T-cell (primary cell): ENCODE results near the gene KIAA0319L. TPM values are rescaled to one million over a fixed set of nuclear protein-coding genes. Genes with fewer than 3 reads are reported as not detected.
A peak's percentile ranks its signal among the peaks of the same experiment; 100 is the strongest.
"Not testable (repeated sequence)": the region's sequence is repeated elsewhere in the genome, so short reads cannot be mapped to it uniquely, and the experiment has no call there.

Experiments
- ATAC-seq, 4 experiments: fragments of 200-7000 bp in 3 of 4; fragments of 150-1000 bp in 1 of 4; cut with Tn5 transposase; replicated peaks in 1 of 4; 1 replicate in 3 of 4; 2 replicates in 1 of 4; pipeline ENCODE4 v1.10.0; 2021; ENCODE audit warnings: moderate library complexity in 3 of 4, mild to moderate bottlenecking in 2 of 4, moderate number of reproducible peaks in 1 of 4
- CTCF ChIA-PET, 2 donors: fragments of 300-600 bp; sonication (Branson Sonifier 250); formaldehyde crosslinking; loops; one replicate each; lab custom pipeline; 2022; ENCODE audit warnings: antibody characterized with exemption in 2 of 2; lab: Charles Lee
- POLR2A ChIA-PET, 2 donors: fragments of 300-600 bp; sonication (Branson Sonifier 250); formaldehyde crosslinking; loops; one replicate each; lab custom pipeline; 2022; ENCODE audit warnings: antibody characterized with exemption in 2 of 2; lab: Charles Lee
- DNase-seq, 35 experiments: peaks; one replicate each; pipeline versions ENCODE4 v3.0.0 to v3.0.0-alpha.2; 2013 to 2023
- H3K27ac ChIP-seq: one replicate; pipeline ENCODE4 v1.5.1; 2013; ENCODE audit warnings: low read length
- H3K27me3 ChIP-seq, 2 experiments: replicated peaks in 1 of 2; 1 replicate in 1 of 2; 2 replicates in 1 of 2; pipeline versions ENCODE4 v1.6.1 to v1.7.0; 2013; ENCODE audit warnings: low read length in 1 of 2, mixed read lengths in 1 of 2; ENCODE audit not compliant: control insufficient read depth in 2 of 2, insufficient read depth in 2 of 2; ENCODE audit errors: extremely low read depth in 1 of 2
- H3K36me3 ChIP-seq, 2 donors: 1 replicate in 1 of 2; 2 replicates in 1 of 2; pipeline versions ENCODE4 v1.6.1 to v1.7.0; 2013; ENCODE audit warnings: low read length in 1 of 2; ENCODE audit not compliant: control insufficient read depth in 2 of 2, insufficient read depth in 1 of 2; ENCODE audit errors: extremely low read depth in 1 of 2
- H3K4me1 ChIP-seq, 2 experiments: 1 replicate in 1 of 2; 2 replicates in 1 of 2; pipeline versions ENCODE4 v1.6.1 to v1.7.0; 2013; ENCODE audit warnings: low read length in 2 of 2, mixed read lengths in 1 of 2; ENCODE audit not compliant: insufficient read depth in 2 of 2, control insufficient read depth in 1 of 2; ENCODE audit errors: extremely low read depth in 1 of 2
- H3K4me3 ChIP-seq, 2 donors: 1 replicate in 1 of 2; 2 replicates in 1 of 2; pipeline versions ENCODE4 v1.5.1 to v1.7.0; 2013; ENCODE audit warnings: mild to moderate bottlenecking in 2 of 2, low read length in 1 of 2, moderate library complexity in 1 of 2; ENCODE audit not compliant: control insufficient read depth in 1 of 2; ENCODE audit errors: extremely low read depth in 1 of 2
- H3K9me3 ChIP-seq: 2 replicates; pipeline ENCODE4 v1.7.0; 2013
- H3K27ac Mint-ChIP-seq, 2 donors: one replicate each; pipeline ENCODE4 v1.8.0; 2020 to 2021; ENCODE audit warnings: mild to moderate bottlenecking in 2 of 2, mixed read lengths in 2 of 2
- H3K27me3 Mint-ChIP-seq, 2 donors: one replicate each; pipeline ENCODE4 v1.8.0; 2021 to 2022; ENCODE audit warnings: mixed read lengths in 2 of 2
- H3K36me3 Mint-ChIP-seq: one replicate; pipeline ENCODE4 v1.8.0; 2021; ENCODE audit warnings: mixed read lengths
- H3K4me1 Mint-ChIP-seq, 3 donors: one replicate each; pipeline ENCODE4 v1.8.0; 2020 to 2022; ENCODE audit warnings: mixed read lengths in 3 of 3, mild to moderate bottlenecking in 1 of 3
- H3K4me3 Mint-ChIP-seq, 3 donors: one replicate each; pipeline ENCODE4 v1.8.0; 2020 to 2022; ENCODE audit warnings: mild to moderate bottlenecking in 3 of 3, mixed read lengths in 3 of 3, moderate library complexity in 3 of 3
- H3K9me3 Mint-ChIP-seq, 3 donors: one replicate each; pipeline ENCODE4 v1.8.0; 2020 to 2022; ENCODE audit warnings: mixed read lengths in 3 of 3
- WGBS: methylation state at CpG from one replicate; pipeline ENCODE4 v1.1.5; 2013; ENCODE audit warnings: missing lambda C conversion rate; ENCODE audit not compliant: insufficient coverage; 5-methylcytosine and 5-hydroxymethylcytosine counted together
- total RNA-seq, 35 experiments: library from RNA in 6 of 35; stranded (reverse) in 6 of 35; fragments of 120-200 nt in 1 of 35; gene quantifications; one replicate each; pipeline versions ENCODE4 v1.2.1 to v1.2.4 and lab custom pipeline; 2013 to 2026

The KIAA0319L gene
- total RNA-seq, 5 donors from 2014 or later (not counting 1 experiment from before 2014, with no cell fraction given) = 60.8 to 73.7 (median 63.7) TPM

DNA sequence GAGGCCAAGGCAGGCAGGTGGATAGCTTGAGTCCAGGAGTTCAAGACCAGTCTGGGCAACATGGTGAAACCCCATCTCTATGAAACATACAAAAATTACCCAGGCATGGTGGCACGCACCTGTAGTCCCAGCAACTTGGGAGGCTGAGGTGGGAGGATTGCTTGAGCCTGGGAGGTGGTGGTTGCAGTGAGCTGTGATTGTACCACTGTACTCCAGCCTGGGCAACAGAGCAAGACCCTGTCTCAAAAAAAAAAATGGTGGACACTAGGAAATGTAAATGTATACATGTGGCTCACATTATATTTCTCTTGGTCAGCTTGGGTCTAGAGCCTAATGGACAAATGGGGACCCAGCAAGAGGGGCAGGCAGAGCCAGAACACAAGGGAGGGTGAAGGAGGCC, 28.6 kb upstream of the KIAA0319L start:
- H3K4me3 Mint-ChIP-seq, H3K27me3 ChIP-seq, POLR2A ChIA-PET, DNase-seq, H3K36me3 ChIP-seq, H3K9me3 ChIP-seq, H3K27me3 Mint-ChIP-seq, H3K4me1 Mint-ChIP-seq, H3K27ac ChIP-seq, H3K4me1 ChIP-seq, H3K4me3 ChIP-seq, H3K27ac Mint-ChIP-seq, ATAC-seq, H3K9me3 Mint-ChIP-seq, H3K36me3 Mint-ChIP-seq: not testable (repeated sequence)
- CTCF ChIA-PET = interaction anchor here in 1 of 2 donors (1.4 kb wide), 1 partner anchor 17 kb away, joined by 6 read pairs; no protein-coding TSS in a partner anchor
- WGBS = no CpG with 5 or more reads among the region's 1 CpG

DNA sequence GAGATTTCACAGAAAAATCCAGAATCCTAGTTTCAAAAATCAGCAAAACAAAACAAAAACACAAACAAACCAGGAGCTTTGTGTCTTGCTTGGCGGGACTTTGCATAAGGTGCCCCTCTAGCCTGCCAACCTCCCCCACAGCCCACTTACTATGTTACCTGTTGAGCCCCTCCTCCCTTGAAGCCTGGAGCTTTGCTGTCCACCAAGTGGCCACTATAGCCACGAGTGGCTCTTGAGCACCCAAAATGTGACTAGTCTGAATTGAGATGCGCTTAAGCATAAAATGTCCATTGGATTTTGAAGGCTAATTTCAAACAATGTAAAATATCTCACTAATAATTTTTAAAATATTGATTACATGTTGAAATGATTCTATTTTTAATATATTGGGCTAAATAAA, 28.1 kb upstream of the KIAA0319L start:
- ATAC-seq = no peak
- DNase-seq = no peak
- peaks cover 0 to 2% (median 0%) of the 10 kb centered on the region in 3 donors for H3K4me1 Mint-ChIP-seq
- Histone ChIP-seq H3K36me3 (no peaks in the 10 kb centered on the region), H3K9me3 (no peaks in the 10 kb centered on the region), H3K27ac (no peak overlapping the region), H3K4me3 (no peak overlapping the region), H3K4me1 (no peaks in the 10 kb centered on the region), H3K27me3 (no peaks in the 10 kb centered on the region)
- 100% methylated on average over 1 of the region's 3 CpGs for WGBS
- H3K9me3 Mint-ChIP-seq = no peaks in the 10 kb centered on the region
- POLR2A ChIA-PET = no interaction called here
- H3K27ac Mint-ChIP-seq = no peak overlapping the region
- CTCF ChIA-PET = interaction anchor here (0.6 to 1.4 kb wide), 2 partner anchors 16 to 32 kb away, joined by 5 to 6 read pairs; no protein-coding TSS in a partner anchor
- no peaks in the 10 kb centered on the region for H3K27me3 Mint-ChIP-seq
- no peak overlapping the region for H3K4me3 Mint-ChIP-seq
- no peaks in the 10 kb centered on the region for H3K36me3 Mint-ChIP-seq

- H3K36me3 ChIP-seq, H3K27ac ChIP-seq, DNase-seq, H3K9me3 ChIP-seq, H3K4me3 ChIP-seq, H3K4me3 Mint-ChIP-seq, H3K27me3 Mint-ChIP-seq, H3K27me3 ChIP-seq, POLR2A ChIA-PET, CTCF ChIA-PET, H3K36me3 Mint-ChIP-seq, H3K9me3 Mint-ChIP-seq, ATAC-seq, H3K27ac Mint-ChIP-seq: not testable (repeated sequence)
- peaks cover 9 to 15% (median 14%) of the 10 kb centered on the region in 3 donors for H3K4me1 Mint-ChIP-seq
- H3K4me1 ChIP-seq = peaks cover 9 to 21% of the 10 kb centered on the region in 2 experiments
- 92% methylated on average over 5 of the region's 9 CpGs for WGBS
These were observed 24.4 kb upstream of the KIAA0319L start for GRCh38 chr1:35581621-35582020.

DNA sequence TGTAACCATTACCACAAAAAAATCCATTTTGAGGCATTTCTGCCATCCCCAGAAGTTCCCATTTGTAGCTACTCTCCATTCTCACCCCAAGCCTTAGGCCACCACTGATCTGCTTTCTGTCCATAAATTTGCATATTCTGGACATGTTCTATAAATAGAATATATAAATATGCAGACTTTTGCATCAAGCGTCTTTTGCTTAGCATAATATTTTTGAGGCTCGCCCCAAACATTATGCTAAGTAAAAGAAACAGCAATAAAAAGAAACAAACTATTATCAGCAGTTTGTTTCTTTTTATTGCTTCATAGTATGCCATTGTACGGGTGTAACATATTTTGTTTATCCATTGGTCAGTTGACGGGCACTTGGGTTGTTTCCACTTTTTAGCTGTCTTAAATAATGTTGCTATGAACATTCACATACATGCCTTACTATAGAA, 23.8 kb upstream of the KIAA0319L start:
- Mint-ChIP-seq H3K36me3 (no peaks in the 10 kb centered on the region), H3K27ac (no peak overlapping the region), H3K9me3 (no peaks in the 10 kb centered on the region), H3K27me3 (no peaks in the 10 kb centered on the region), H3K4me3 (no peak overlapping the region), H3K4me1 (peaks cover 15 to 21% (median 20%) of the 10 kb centered on the region in 3 donors)
- Histone ChIP-seq H3K4me3 (no peak overlapping the region), H3K36me3 (no peaks in the 10 kb centered on the region), H3K4me1 (peaks cover 9 to 27% of the 10 kb centered on the region in 2 experiments), H3K27me3 (no peaks in the 10 kb centered on the region), H3K27ac (no peak overlapping the region), H3K9me3 (no peaks in the 10 kb centered on the region)
- CTCF ChIA-PET = no interaction called here
- POLR2A ChIA-PET = no interaction called here
- WGBS = no CpG with 5 or more reads among the region's 4 CpGs
- no peak for ATAC-seq
- DNase-seq = no peak

DNA sequence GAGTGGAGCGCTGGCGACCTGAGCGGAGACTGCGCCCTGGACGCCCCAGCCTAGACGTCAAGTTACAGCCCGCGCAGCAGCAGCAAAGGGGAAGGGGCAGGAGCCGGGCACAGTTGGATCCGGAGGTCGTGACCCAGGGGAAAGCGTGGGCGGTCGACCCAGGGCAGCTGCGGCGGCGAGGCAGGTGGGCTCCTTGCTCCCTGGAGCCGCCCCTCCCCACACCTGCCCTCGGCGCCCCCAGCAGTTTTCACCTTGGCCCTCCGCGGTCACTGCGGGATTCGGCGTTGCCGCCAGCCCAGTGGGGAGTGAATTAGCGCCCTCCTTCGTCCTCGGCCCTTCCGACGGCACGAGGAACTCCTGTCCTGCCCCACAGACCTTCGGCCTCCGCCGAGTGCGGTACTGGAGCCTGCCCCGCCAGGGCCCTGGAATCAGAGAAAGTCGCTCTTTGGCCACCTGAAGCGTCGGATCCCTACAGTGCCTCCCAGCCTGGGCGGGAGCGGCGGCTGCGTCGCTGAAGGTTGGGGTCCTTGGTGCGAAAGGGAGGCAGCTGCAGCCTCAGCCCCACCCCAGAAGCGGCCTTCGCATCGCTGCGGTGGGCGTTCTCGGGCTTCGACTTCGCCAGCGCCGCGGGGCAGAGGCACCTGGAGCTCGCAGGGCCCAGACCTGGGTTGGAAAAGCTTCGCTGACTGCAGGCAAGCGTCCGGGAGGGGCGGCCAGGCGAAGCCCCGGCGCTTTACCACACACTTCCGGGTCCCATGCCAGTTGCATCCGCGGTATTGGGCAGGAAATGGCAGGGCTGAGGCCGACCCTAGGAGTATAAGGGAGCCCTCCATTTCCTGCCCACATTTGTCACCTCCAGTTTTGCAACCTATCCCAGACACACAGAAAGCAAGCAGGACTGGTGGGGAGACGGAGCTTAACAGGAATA, 20.1 kb upstream of the KIAA0319L start:
- H3K27ac ChIP-seq = no peak overlapping the region
- peaks cover 0 to 6% of the 10 kb centered on the region in 2 experiments for H3K27me3 ChIP-seq
- DNase-seq (peak in 34 of 35 experiments; percentile 39 to 74 (median 58)), ATAC-seq (peak; percentile 84 to 91 (median 88))
- ChIA-PET POLR2A (interaction anchor here in 1 of 2 donors (0.7 kb wide), 1 partner anchor 82 kb away, joined by 6 read pairs; no protein-coding TSS in a partner anchor), CTCF (interaction anchor here in 1 of 2 donors (1.0 kb wide), 1 partner anchor 8 kb away, joined by 9 read pairs; no protein-coding TSS in a partner anchor)
- Mint-ChIP-seq H3K27ac (peak overlapping the region; percentile 71 to 87), H3K4me3 (peak overlapping the region; percentile 83 to 94 (median 87)), H3K27me3 (no peaks in the 10 kb centered on the region), H3K36me3 (peaks cover 4% of the 10 kb centered on the region), H3K9me3 (no peaks in the 10 kb centered on the region), H3K4me1 (peaks cover 24 to 31% (median 28%) of the 10 kb centered on the region in 3 donors)
- no peaks in the 10 kb centered on the region for H3K9me3 ChIP-seq
- peak overlapping the region; percentile 62 to 82 for H3K4me3 ChIP-seq
- 4% methylated on average over 66 of the region's 70 CpGs for WGBS
- H3K36me3 ChIP-seq = no peaks in the 10 kb centered on the region
- H3K4me1 ChIP-seq = peaks cover 9 to 40% of the 10 kb centered on the region in 2 experiments

DNA sequence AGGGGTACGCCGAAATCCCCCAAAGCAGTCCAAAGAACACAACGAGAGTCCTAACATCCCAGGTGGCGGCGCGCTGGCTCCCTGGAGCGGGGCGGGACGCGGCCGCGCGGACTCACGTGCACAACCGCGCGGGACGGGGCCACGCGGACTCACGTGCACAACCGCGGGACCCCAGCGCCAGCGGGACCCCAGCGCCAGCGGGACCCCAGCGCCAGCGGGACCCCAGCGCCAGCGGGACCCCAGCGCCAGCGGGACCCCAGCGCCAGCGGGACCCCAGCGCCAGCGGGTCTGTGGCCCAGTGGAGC, 19.5 kb upstream of the KIAA0319L start:
- H3K27me3 ChIP-seq, H3K9me3 ChIP-seq, DNase-seq, CTCF ChIA-PET, H3K27me3 Mint-ChIP-seq, ATAC-seq, H3K36me3 ChIP-seq, POLR2A ChIA-PET, H3K36me3 Mint-ChIP-seq, H3K9me3 Mint-ChIP-seq, H3K27ac ChIP-seq: not testable (repeated sequence)
- Histone ChIP-seq H3K4me3 (peak overlapping the region; percentile 25 to 62), H3K4me1 (peaks cover 9 to 40% of the 10 kb centered on the region in 2 experiments)
- Mint-ChIP-seq H3K4me1 (peaks cover 24 to 31% (median 28%) of the 10 kb centered on the region in 3 donors), H3K27ac (peak overlapping the region; percentile 49 to 64), H3K4me3 (peak overlapping the region; percentile 83 to 94 (median 87))
- 35% methylated on average over 37 of the region's 37 CpGs for WGBS
